Stimulated activated CD4-positive, alpha-beta T cell treated with anti-CD3 and anti-CD28 coated beads, TNF-alpha, amount 100 ng/mL, for 48 hours (primary cell): ENCODE measurements around the gene DARS1.
A peak's percentile ranks its signal among the peaks of the same experiment; 100 is the strongest.

Source experiments
- DNase-seq, 3 donors: peaks; one replicate each; pipeline ENCODE4 v3.0.0-alpha.2; 2020; ENCODE audit warnings: low read depth in 3 of 3

Gene DARS1

DNA sequence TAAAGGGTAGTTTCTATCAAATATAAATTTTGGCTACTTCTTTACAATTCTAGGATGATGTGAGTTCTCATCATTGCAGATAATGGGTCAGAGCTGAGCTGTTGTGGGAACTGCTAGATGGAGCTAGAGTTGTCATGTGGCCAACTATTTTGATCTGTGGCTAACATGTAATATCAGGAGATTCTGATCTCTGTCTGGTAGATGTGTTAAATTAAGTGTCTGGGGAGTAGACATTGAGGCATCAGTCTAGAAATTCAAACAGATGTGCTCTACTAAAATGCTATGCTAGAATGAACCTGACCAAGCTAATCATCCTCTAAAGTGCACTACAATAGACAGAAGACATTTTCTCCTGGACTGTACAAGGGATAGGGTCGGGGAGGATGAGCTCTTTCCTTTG is 30.3 kb upstream of the DARS1 start:
- no peak for DNase-seq

DNA sequence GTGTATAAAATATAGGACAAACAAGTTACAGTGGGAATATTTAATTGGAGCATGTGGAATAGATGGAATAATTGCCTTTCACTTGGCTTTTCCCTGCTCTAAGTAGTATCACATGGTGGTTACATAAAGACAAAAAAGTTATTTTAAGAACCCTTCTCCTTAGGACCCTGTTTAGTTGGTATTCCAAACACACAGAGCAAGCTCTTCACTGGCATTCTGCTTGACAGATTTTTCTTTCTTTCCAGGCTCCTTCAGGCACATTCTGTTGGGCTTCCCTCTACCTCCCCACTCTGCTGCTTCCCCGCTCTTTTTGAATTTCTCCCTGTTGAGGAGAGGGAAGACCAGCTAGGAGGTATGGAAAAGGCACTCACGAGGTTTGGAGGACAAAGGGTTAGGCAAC is 29.0 kb upstream of the DARS1 start:
- DNase-seq: no peak

DNA sequence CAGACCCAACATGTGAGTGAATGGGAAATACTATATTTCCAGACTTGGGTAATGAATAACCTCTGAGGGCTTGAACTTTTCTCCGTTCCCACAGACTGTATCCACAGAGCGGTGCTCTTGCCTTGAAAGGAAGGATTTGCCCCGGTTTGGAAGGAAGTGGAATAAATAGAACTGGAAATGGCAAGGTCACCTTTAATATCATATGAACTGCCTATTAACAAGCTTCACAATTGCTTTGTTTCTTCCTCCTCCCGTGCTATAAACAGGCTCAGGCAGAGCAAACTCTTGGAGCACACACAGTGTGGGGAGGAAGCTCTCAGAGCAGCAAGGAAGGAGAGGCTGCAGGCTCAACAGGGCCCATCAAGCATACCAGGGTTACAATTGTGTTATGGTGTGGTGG is 28.5 kb upstream of the DARS1 start:
- no peak for DNase-seq

DNA sequence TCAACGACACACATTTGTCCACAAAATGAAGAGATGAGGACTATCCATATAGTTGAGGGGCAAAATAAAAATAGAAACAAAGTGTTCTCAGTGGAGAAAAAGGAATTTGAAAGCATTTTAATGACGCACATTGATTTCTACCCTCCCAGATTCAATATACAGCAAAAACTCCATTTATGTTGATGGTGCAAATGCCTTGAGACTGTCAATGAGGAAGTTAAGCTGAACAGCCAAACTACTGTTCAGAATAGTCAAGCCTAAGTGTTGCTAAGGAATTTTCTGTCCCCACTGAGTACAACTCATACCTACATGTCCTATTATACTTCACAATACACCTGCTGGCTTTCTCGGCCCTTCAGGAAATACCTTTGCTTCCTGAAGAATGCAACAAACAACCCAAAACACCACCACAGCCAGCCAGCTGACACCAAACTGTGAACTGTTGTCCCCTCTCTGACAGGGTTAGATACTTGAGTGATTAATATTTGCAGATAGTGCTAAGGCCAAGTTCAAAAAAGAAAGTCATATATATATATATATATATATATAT is 27.8 kb upstream of the DARS1 start:
- no peak for DNase-seq

DNA sequence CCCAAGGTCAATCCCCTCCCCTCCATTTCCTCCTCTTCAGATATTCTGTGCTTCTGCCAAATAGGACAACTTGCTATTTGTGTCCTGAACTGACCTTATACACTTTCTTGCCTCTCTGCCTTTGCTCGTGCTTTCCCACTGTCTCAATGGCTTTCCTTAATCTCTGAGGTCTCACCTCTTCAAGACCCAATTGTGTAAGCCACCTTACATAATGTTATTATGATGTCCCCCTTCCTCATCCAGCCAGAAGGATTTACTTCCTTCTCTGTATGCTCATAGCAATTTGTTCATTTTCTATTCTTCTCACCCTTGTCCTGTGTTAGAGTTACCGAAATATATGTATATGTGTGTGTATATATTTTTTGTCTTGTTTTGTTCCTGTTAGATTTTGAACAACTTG is 26.9 kb upstream of the DARS1 start:
- no peak for DNase-seq

DNA sequence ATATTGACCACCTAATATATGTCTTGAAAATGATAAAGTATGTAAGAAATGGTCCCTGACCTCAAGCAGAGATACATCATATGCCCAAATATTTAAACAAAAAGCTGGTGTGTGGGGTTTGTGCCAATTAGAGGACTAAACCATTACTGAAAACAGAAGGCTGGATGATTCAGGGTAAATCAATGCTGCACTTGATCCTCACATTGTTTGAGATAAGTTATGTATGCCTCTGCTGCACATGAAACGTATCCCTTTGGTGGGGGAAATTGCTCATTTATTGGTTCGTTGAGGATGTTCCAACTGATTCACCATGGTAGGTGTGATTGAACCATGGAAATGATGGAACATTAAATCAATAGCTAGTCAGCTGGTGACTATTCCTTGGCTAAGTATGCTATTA is 24.7 kb upstream of the DARS1 start:
- no peak for DNase-seq

DNA sequence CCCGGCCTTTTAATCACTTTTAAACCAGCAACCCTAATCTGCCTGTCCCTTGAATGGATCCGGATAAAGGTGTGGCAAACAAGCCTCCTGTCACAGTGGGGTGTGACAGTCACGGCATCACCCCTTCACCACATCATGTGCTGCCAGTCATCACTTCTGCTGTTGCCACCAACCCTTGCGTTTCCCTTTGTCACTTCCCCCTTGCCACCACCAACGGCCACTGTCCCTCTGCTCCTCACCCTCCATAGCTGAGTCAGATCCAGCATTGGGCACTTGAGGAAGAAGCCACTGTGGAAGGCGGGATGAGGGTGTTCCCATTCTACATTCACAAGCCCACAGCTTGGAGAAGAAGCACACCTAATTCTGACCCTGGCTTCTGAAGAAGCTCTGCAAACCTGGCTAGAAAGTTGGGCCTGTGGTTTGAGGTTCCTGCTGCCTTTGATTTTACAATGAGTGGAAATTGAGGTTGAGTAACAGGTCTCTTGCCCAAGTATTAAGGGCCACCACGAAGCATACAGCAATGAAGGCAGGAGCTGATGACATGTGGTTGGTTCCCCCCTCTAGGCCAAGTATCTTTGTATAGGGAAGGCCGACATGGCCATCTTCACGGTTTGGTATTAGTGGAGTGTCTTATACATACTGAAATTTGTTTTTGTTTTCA is 22.9 kb upstream of the DARS1 start:
- DNase-seq: peak in 2 of 3 donors; percentile 15 to 21

DNA sequence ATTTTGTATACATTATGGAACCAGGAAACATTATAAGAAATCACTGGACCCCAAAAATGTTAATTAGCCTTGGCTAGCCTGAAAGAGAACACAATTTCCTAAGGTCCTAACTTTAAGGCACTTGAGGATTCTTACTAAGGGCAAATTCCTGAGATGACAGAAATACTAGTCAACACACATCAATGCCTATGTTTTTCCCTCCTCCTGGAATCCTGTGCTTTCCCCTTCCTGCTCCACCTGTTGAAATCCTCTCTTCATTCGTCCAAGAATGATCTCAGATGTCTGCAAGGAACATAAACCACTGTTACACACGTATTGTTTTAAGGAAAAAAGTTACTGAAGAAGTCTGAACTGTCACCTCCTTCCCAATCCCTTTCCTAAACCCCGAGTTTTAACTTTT is 21.2 kb upstream of the DARS1 start:
- DNase-seq: no peak

DNA sequence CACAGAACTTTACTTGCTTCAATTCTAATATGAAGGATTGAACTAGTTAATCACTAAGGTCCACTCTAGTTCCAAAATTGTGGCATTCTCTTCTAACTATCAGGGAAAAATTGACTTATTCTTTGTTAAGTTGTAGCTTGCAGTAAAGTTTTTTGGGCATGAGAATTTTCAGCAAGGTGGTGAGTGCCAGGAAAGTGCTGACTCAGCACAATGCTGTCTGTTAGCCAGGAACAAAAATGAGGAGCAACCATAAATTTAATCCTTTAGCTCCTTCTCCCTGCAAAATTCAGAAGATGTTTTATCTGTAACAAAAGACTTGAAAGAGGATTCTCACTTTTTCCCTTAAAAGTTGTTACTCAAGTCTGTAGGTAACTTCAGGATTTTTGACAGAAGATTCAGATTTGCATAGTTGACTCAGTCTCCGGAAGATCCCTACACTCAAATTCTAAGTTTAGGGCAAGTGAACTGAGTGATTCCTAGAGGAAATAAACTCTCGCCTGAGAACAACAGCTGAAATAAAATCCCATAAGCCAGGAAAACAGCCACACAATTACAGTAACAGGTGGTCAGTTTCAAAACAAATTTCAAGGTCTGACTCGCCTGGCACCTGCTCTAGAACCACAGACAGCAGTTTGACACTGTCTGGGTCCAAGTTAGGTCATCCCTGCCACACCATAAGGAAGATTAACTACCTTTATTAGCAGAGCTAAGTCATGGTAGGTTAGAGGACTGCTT is 20.2 kb upstream of the DARS1 start:
- no peak for DNase-seq

DNA sequence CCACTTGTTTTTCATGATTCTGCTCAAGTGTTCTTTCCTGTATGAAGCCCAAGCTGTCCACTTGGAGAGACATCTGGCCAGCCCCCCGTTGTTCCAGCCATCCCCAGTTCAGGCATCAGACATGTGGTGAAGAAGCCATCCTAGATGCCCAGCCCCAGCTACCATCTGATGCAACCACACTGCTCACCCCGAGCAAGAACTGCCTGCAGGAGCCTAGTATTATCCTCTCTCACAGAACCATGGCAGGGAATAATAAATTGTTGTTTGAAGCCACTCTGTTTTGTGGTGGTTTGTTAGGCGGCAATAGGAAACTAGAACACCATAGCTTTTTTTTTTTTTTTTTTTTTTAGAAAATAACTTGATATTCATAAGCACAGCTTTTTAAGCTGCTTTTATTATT is 19.5 kb upstream of the DARS1 start:
- DNase-seq: no peak

DNA sequence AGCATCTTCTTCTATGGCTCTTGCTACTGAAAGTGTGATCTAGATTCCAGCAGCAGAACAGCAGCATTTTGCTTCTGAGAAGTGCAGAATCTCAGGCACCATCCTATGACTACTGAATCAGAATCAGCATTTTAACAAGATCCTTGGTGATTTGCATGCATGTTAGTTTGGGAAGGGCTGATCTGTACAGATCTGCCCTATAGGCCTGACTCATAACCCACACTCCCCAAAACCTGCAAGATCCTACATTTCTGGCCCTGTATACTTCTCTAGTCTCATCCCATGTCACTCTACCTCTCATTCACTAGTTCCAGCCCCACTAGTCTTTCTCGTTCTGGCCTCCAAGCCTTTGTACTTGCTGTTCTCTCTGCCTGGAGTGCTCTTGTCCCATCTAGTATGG is 15.7 kb upstream of the DARS1 start:
- no peak for DNase-seq

DNA sequence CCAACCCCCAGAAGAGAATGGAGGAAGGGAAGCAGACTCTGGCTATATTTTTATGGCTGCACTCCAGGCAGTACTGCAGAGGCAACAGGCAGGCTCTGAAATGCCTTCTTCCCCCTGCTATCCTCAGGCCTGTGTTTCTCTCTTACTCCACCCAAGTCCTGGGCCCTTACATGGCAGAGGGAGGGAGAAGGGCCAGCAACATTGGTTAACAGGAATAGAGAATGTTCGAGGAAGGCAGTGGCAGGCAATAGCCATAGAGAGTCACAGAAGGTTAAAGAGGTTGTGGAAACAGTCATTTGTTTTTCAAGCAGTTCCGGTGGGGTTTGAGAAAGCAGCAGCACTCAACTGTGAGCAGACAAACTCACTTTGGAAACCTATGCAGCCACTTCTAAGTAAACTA is 15.1 kb upstream of the DARS1 start:
- no peak for DNase-seq

DNA sequence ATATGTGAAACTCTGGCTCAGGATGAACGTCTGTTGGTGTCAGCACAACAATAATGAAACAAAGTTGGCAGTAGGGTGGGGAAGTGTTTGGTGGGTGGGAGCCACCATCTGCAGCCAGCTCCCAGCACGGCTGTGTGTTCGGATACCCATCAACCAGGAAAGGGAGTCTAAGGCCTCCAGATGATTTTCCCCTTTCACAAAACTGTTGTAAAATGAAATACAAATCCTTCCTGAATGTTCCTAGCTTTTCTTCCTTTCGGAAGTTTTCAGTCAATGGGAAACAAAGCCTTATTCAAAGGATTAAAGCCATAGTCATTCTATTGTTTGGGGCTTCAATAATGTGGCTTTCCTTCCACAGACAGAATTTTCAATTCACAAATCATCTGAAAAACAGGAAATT is 14.5 kb upstream of the DARS1 start:
- DNase-seq: no peak

DNA sequence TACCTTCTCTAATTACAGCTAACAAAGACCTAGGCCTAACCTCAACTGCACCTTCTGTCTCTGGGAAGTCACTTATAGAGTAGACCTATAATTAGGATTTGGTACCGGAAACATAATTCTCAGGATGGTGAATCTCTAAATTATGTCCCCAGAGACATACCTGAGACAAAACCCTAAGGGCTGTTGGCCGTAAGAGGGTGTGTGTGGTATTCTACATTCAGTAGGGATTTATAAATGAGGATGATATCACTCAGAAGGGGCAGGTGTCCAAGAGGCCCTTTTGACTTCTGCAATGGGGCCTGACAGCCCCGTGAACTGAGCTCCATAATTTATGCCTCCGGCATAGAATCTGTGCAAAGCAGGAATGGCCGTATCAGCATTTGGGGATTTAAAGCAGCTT is 13.5 kb upstream of the DARS1 start:
- no peak for DNase-seq

DNA sequence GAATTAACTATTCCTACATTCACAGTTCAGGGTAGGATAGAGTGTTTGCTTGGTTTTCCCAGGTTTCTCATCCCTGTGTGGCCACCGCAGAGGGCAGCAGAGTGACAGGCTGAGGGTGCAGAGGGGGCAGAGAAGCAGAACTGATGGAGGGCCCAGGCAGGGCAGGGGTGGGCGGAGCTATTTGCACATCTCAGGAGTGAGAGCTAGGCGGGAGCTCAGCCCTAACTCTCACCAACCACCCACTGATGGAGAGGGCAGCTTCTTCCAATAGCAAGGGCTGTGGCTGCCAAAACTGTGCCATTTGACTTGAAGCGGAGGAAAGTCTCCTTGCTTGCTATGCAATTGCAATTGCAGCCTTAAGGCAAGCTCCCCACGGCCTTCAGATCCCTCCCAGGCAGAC is 12.0 kb upstream of the DARS1 start:
- DNase-seq: no peak

DNA sequence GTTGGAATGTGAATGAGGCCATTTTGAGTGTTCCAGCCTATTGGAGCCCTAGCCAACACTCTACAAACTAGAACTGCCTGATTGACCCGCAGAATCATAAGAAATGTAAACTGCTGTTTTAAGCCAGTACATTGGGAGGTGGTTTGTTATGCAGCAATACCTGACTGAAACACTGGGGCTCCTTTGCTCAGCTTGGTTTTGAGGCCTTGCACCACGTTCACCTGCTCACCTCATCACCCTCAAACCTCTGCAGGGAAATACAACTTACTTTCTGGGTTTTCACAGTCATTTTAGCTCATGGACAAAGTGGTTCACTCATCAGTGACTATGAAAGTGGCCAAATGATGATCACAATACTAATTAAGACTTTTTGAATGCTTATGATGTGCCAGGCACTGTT is 10.9 kb upstream of the DARS1 start:
- DNase-seq: no peak

DNA sequence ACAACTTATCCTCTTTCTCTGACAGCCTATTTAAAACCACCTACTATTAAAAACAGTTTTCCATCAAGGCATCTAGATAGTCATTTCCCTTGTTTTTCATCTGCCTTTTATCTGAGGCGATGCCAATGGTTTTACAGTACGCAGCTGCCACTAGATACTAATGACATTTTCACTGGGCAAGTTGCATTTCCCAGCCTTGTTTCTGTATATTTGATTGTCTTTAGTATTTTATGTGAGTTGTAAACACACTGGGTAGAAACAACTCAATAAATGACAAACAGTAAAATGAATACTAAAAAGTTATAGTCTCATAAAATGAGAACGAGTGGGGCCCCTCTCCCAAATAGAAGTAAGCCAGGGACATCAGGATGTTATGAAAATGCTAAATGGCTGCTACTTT is 8.9 kb upstream of the DARS1 start:
- no peak for DNase-seq

DNA sequence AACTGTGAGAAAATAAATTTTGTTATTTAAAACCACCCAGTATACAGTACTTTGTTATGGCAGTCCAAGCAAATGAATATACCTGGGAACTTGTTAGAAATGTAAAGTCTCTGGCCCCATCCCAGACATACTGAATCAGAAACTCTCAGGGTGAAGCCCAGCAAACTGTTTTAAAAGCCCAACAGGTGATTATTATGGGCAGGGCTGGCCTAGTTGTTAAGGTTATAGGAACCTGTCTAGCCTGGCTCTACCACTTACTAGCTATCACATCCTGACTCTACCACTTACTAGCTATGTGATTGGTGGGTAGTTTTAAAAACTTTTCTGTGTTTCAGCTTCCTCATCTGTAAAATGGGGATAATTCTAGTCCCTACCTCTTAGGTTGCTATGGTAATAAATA is 8.0 kb upstream of the DARS1 start:
- DNase-seq: no peak

DNA sequence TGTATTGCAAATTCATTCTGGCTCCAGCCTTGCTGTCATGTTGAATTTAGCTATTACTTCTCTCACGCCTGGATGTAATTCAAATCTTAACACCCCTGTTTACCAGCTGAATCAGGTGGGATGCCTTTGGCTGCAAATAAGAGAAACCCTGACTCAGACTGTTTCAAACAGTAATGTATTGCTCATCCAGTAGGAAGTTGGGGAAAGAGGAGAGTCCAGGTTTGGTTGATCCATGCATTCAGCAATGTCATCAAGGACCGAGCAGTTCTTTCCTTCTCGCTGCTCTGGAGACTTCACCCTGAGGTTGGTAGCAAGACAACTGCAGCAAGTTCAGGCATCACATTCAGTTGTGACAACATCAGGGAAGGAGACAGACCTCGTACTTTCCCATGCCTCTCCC is 6.4 kb upstream of the DARS1 start:
- DNase-seq: no peak

DNA sequence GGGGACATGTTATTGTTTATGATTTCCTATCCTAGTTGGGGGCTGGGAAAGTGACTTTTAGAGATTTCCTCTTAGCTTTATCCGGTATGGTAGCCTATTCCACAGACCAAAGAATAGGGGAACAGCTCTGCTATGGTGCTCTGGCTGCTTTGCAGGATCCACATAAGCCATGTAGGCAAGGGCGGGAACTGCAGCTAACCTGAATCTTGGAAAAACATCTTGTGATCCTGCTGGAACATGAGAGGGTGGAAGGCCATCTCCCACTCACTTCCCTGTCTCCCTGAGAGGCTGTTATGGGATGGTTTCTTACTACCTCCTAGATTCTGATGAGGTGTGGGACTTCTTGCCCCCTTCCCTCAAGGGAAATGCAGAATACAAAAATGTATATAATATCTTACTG is 2.0 kb upstream of the DARS1 start:
- no peak for DNase-seq

DNA sequence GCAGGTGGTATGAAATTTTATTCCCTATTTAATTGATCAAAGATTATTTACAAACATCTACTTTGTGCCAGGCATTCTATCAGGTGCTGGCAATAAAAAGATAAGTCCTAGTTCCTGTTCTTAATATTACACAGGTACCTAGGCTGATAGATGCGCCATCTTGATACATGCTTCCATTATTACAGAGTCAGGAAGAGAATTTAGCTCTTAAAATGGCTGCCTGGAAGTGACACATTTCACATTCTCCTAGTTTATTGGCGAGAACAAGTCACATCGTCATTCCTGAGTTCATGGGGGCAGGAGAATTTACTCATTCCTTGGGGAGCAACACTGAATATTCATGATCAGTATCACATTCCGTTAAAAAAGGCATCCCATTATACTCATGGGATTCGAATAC is 1.1 kb upstream of the DARS1 start:
- no peak for DNase-seq

DNA sequence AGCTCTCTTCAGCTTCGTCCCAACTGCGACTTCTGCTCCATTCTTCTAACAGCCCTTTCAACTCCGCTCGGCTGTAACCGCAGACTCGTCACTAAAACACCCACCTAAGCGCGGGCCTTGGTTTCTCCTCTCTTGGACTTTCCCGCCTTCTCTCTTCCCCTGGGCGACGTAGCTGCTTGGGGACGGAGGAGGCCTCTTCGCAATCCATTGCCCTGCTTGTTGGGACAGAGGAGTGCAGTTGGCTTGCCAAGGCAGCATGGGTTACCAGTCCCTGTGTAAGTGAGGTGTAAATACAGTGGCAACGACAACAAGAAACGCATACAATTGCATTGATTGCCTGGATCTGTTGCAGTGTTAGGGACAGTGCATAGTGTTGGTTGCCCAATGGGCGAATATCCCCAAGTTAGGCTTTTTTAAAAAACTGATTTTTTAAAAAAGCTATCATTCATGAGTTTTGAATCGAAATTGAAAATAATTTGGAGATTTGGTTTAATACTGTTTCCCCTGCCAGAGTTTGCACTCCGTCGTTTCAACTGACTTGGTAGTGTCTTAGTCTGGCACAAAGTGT is 484 bp upstream of the DARS1 start:
- peak; percentile 72 to 76 (median 73) for DNase-seq
